Measurements from ENCODE around the gene DSCAM.

GRCh38 chr21:40299451-40299850 is 547.5 kb downstream of the DSCAM start:
- TF ChIP-seq CTCF (IDR thresholded peaks at IDR 0.05) = no peak
- TF ChIP-seq POLR2A (IDR thresholded peaks at IDR 0.05) = no peak
